Activated naive CD4-positive, alpha-beta T cell treated with anti-CD3 and anti-CD28 coated beads, Interleukin-2, amount 50 U/mL, for 72 hours (primary cell): Measurements from ENCODE around the gene CABLES1. TPM values are rescaled to one million over a fixed set of nuclear protein-coding genes. Genes with fewer than 3 reads are reported as not detected.

Experiments
- ATAC-seq, 2 donors: fragments of 150-1000 bp; cut with Tn5 transposase; 2 replicates each; pipeline ENCODE4 v1.10.0; 2021; ENCODE audit warnings: mild to moderate bottlenecking in 2 of 2, moderate library complexity in 2 of 2
- DNase-seq, 2 donors: peaks; one replicate each; pipeline ENCODE4 v3.0.0; 2021 to 2022; ENCODE audit warnings: low spot score in 2 of 2
- H3K27ac Mint-ChIP-seq, 2 donors: one replicate each; pipeline ENCODE4 v1.8.0; 2022; ENCODE audit warnings: mild to moderate bottlenecking in 2 of 2, mixed read lengths in 2 of 2
- H3K36me3 Mint-ChIP-seq, 2 donors: one replicate each; pipeline ENCODE4 v1.8.0; 2022; ENCODE audit warnings: mixed read lengths in 2 of 2
- H3K9me3 Mint-ChIP-seq, 2 donors: one replicate each; pipeline ENCODE4 v1.8.0; 2022; ENCODE audit warnings: mixed read lengths in 2 of 2
- total RNA-seq, 2 donors: library from RNA; stranded (reverse); gene quantifications; one replicate each; pipeline ENCODE4 v1.2.3, GENCODE V29; 2022

Gene CABLES1
- total RNA-seq, 2 donors from 2014 or later = 5.6 to 6.5 TPM

GRCh38 chr18:23193742-23194141 is 58.5 kb downstream of the CABLES1 start:
- Mint-ChIP-seq H3K9me3 (no peaks in the 10 kb centered on the region), H3K27ac (peak overlapping the region in 1 of 2 donors; percentile 36), H3K36me3 (no peaks in the 10 kb centered on the region)
- ATAC-seq (no peak), DNase-seq (no peak)

DNA sequence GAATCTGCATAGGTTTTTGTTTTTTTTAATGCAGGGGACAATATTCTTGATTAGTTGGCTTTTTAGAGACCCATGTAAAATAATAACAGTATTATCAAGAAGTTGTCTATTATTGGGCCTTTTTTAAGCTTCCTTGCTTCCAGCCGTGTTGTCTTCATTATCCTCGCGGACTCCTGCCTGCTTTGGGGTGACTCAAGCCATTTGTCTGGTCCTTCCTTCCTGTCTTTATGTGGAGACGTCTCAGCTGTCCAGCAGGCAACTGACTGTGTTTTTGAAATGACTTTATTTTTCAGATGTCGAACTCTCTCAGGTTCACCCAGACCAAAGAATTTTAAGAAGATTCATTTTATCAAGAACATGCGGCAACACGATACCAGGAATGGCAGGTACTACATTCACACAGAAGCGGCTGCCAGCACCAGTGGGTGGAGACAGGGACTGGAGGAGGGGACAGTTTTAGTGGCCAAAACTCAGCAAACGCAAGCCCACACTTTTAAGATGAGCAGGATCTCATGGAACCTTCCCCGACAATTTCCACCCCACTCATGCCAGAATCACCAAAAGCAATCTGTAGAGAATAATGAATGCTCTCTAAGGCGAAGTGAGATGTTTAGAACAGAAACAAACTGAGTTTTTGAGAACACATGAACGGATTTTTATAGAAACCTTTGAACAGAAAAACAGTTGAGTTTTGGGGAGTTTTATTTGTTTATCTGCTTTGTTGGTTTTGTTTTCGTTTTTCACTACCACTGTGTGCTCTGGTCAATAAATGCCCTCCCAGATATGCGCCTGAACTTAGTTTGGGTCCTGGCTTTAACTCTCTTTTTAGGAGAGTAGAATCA is 59.1 kb downstream of the CABLES1 start:
- H3K27ac Mint-ChIP-seq = peak overlapping the region; percentile 36 to 45
- no peaks in the 10 kb centered on the region for H3K36me3 Mint-ChIP-seq
- ATAC-seq (no peak), DNase-seq (no peak)
- no peaks in the 10 kb centered on the region for H3K9me3 Mint-ChIP-seq

GRCh38 chr18:23194997-23195957 is 60.0 kb downstream of the CABLES1 start:
- Mint-ChIP-seq H3K36me3 (no peaks in the 10 kb centered on the region), H3K9me3 (no peaks in the 10 kb centered on the region), H3K27ac (no peak overlapping the region)
- no peak for DNase-seq
- ATAC-seq = no peak

DNA sequence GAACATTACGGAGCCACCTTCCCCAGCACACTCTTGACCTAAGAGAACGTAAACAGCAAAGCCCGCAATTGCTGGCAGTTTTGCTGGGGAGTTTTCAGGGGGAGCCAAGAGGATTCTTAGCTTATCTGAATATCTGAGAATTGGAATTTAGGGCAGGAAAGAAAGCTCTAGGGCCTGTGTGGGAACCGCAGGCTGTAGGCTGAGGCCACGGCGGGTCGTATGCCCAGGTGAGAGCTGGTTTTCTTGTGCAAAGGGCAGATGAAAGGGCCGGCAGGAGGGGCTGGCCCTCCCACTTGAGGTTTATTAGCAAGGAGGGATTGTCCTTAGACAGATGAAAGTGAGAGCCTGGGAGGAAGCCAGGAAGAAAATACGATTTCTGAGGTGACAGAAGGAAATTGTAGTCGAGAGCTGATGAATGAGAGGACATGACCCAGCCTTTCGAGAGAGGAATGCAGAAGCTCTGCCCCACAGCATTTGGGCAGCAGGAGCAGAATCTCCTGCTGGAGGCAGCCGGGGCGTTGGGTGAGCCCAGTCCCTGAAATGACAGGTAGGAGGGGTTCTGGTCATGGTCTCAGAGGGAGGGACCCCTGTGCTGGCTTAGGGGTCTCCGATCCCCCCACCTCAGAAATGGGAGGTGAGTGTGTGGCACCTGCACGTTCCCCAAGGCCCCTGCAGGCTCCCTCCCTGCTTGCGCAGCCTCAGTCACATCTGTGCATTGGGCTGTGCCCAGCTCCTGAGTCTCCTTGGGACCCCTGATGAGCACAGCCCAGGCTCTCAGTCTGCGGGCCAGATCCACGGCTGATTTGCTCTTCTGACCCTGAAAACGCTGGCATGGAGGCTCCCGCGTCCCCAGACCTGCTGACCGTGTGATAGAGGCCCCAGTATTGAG is 61.1 kb downstream of the CABLES1 start:
- Mint-ChIP-seq H3K36me3 (peaks cover 0 to 1% of the 10 kb centered on the region in 2 donors), H3K27ac (no peak overlapping the region), H3K9me3 (no peaks in the 10 kb centered on the region)
- ATAC-seq = no peak
- DNase-seq = no peak

DNA sequence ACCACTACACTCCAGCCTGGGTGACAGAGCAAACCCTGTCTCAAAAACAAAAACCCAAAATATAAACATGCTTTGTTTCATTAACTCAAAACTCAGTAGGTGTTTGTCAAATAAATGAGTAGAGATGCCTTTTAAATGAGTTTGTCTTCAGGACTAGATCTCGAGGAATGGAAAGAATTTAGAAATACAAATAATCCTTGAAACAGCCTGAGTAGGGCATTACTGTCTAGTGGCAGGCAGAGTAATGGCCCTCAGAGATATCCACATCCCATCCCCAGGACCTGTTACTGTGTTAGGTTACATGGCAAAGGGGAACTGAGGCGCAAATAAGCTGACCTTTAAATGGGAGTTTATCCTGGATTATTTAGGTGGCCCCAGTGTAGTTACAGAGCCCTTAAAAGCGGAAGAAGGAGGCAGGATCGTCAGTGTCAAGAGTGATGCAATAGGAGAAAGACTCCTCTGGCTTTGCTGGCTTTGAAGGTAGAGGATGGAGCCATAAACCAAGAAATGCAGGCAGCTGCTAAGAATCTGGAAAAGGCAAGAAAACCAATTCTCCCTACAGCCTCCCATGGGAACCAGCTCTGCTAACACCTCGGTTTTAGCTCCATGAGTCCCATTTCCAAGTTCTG is 63.0 kb downstream of the CABLES1 start:
- ATAC-seq (no peak), DNase-seq (no peak)
- Mint-ChIP-seq H3K9me3 (no peaks in the 10 kb centered on the region), H3K27ac (no peak overlapping the region), H3K36me3 (peaks cover 9 to 19% of the 10 kb centered on the region in 2 donors)

DNA sequence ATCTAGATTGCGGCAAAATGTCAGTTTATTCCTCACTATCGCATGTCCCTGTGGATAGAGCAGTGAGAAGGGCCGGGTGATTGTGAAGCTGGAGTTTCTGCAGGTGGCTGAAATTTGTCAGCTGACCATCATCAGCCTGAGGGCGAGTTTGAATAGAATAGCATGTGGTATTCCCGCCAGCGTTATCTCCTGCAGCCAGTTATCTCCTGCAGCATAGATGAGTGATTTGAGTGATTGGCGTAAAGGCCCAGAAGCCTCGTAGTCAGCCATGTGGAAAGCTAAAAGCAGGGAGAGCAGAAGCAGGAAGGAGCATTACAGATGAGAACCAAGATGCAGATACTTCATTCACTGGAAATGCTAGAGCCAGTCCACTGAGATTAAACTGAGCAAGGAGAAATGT is 65.5 kb downstream of the CABLES1 start:
- ATAC-seq (no peak), DNase-seq (no peak)
- Mint-ChIP-seq H3K27ac (no peak overlapping the region), H3K9me3 (peaks cover 6 to 7% of the 10 kb centered on the region in 2 donors), H3K36me3 (peaks cover 18 to 41% of the 10 kb centered on the region in 2 donors)

GRCh38 chr18:23201741-23202140 is 66.5 kb downstream of the CABLES1 start:
- Mint-ChIP-seq H3K27ac (peak overlapping the region in 1 of 2 donors; percentile 9), H3K36me3 (peaks cover 23 to 50% of the 10 kb centered on the region in 2 donors), H3K9me3 (peaks cover 6 to 7% of the 10 kb centered on the region in 2 donors)
- ATAC-seq (no peak), DNase-seq (no peak)

GRCh38 chr18:23203891-23204432 is 68.7 kb downstream of the CABLES1 start:
- Mint-ChIP-seq H3K36me3 (peaks cover 27 to 69% of the 10 kb centered on the region in 2 donors), H3K9me3 (peaks cover 10 to 19% of the 10 kb centered on the region in 2 donors), H3K27ac (no peak overlapping the region)
- DNase-seq (no peak), ATAC-seq (no peak)

DNA sequence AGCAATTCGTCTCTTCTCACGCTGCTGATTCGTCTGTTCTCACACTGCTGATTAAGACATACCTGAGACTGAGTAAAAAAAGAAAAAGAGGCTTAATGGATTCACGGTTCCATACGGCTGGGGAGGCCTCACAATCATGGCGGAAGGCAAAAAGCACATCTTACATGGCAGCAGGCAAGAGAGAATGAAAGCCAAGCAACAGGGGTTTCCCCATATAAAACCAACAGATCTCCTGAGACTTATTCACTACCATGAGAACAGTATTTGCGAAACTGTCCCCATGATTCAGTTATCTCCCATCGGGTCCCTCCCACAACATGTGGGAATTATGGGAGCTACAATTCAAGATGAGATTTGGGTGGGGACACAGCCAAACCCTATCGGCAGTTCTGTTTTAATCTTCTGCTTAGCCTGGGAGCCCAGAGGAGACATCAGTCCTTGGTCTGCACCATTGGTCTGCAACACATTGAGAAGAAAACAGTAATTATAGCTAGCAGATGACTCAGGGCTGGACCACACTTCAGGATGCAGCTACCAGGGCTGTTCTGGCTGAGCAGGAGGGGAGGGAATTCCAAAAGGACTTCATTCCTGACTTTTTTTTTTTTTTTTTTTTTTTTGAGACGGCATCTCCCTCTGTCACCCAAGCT is 69.4 kb downstream of the CABLES1 start:
- ATAC-seq = no peak
- Mint-ChIP-seq H3K9me3 (peaks cover 10 to 21% of the 10 kb centered on the region in 2 donors), H3K36me3 (peaks cover 27 to 70% of the 10 kb centered on the region in 2 donors), H3K27ac (no peak overlapping the region)
- DNase-seq = no peak

DNA sequence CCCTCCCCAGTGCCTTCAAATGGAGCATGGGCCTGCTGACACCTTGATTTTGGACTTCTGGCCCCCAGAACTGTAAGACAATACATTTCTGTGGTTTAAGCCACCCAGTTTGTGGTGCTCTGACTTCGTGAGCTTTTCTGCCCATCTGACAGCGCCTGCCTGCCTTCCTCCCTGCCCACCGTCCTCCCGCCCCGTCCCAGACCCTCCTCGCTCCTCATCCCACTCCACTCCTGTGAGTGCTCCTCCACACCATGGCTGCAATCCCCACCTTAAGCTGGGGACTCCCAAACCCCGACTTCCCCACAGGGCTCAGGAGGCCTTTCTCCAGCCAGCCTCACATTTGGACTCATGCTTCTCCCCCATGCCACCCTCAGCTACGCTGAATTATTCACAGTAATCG is 70.7 kb downstream of the CABLES1 start:
- ATAC-seq (no peak), DNase-seq (no peak)
- H3K36me3 Mint-ChIP-seq = peaks cover 27 to 70% of the 10 kb centered on the region in 2 donors
- no peak overlapping the region for H3K27ac Mint-ChIP-seq
- peaks cover 10 to 21% of the 10 kb centered on the region in 2 donors for H3K9me3 Mint-ChIP-seq

DNA sequence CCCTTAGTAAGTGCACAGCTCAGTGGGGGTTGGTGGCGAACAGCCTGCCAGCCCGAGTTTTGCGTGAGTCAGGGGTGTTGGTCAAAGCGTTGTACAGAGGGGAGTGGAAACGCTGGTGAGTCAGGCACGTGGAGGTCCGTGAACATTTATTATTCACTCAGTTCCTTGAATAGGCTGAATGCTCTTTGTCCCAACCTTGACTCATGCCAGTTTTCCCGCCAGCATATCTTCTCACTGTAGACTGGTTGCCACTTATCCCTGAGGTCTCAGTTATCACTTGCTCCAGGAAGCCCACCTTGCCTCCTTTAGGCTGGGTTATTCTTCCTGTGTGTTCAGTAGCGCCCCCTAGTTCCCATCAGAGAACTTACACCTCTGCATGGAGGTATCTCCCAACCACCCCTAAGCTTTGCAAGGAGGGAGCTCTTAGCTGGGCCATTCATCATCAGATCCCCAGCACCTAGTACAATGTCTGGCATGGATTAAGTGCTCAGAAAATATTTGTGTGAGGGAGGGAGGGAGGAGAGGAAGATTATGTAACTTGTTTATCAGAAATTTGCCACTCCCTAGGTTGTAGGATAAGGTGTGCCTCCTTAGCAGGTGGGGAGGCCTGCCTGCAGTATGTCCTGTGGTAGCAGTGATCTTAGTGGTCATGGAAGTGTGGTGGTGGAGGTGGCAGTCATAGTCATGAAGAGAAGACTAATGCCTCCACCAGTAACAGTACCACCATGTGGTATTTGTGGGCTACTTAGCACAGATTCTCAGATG is 72.1 kb downstream of the CABLES1 start:
- peak in 1 of 2 donors; percentile 30 for ATAC-seq
- H3K36me3 Mint-ChIP-seq = peaks cover 25 to 59% of the 10 kb centered on the region in 2 donors
- H3K9me3 Mint-ChIP-seq = peaks cover 10 to 21% of the 10 kb centered on the region in 2 donors
- H3K27ac Mint-ChIP-seq = peak overlapping the region in 1 of 2 donors; percentile 77
- no peak for DNase-seq

DNA sequence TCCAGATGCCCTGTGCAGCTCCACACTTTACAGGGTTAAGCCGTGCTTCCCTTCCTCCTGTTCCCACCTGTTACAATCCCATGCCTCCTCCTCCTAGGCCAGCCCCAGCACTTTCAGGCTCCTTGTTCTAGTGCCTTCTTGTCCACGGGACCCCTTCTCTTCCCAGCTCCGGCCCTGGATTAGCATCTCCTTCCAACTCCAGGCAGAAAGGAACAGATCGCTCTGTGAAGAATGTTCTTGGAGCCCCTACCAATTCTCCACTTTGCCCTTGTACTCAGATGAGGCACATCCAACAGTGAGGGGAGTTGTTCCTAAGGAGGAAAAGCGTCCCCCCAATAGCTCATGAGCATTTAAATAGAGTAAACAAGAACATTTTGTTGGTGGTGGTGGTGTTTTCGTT is 72.7 kb downstream of the CABLES1 start:
- DNase-seq = no peak
- ATAC-seq = no peak
- H3K36me3 Mint-ChIP-seq = peaks cover 21 to 54% of the 10 kb centered on the region in 2 donors
- H3K9me3 Mint-ChIP-seq = peaks cover 10 to 21% of the 10 kb centered on the region in 2 donors
- peak overlapping the region in 1 of 2 donors; percentile 77 for H3K27ac Mint-ChIP-seq

GRCh38 chr18:23208600-23208999 is 73.3 kb downstream of the CABLES1 start:
- peak overlapping the region; percentile 77 to 87 for H3K27ac Mint-ChIP-seq
- H3K9me3 Mint-ChIP-seq = peaks cover 10 to 21% of the 10 kb centered on the region in 2 donors
- ATAC-seq (no peak), DNase-seq (no peak)
- peaks cover 18 to 50% of the 10 kb centered on the region in 2 donors for H3K36me3 Mint-ChIP-seq

DNA sequence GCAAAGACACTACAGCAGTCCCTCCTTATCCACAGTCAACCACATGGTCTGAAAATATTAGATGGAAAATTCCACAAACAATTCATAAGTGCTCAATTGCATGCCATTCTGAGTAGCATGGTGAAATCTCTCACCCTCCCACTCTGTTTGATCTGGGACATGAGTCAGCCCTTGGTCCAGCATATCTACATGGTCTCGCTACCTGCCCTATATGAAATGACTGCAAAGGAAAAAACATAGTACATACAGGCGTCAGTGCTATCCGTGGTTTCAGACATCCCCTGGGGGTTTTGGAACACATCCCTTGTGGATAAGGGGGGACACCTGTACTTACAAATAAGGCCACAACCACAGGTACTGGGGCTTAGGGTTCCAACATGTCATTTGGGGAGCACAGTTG is 73.7 kb downstream of the CABLES1 start:
- peak overlapping the region; percentile 77 to 87 for H3K27ac Mint-ChIP-seq
- DNase-seq (peak; percentile 21 to 72), ATAC-seq (peak; percentile 91 to 96)
- peaks cover 10 to 21% of the 10 kb centered on the region in 2 donors for H3K9me3 Mint-ChIP-seq
- peaks cover 17 to 46% of the 10 kb centered on the region in 2 donors for H3K36me3 Mint-ChIP-seq
